CD1c-positive myeloid dendritic cell (primary cell): ENCODE measurements around the gene KRT13.
A peak's percentile ranks its signal among the peaks of the same experiment; 100 is the strongest.

Experiments used
- DNase-seq: peaks from one replicate; pipeline ENCODE4 v3.0.0-alpha.2; 2016; ENCODE audit errors: extremely low spot score

KRT13 gene

GRCh38 chr17:41494524-41494923, 10.9 kb downstream of the KRT13 start:
- DNase-seq = no peak

- DNase-seq = peak; percentile 33
Measured at GRCh38 chr17:41492771-41493170, 12.6 kb downstream of the KRT13 start.

GRCh38 chr17:41492351-41492750, 13.1 kb downstream of the KRT13 start:
- peak; percentile 80 for DNase-seq

GRCh38 chr17:41491476-41491875, 13.9 kb downstream of the KRT13 start:
- DNase-seq = no peak

- peak; percentile 51 for DNase-seq
Measured at GRCh38 chr17:41490000-41490990, 15.1 kb downstream of the KRT13 start.

GRCh38 chr17:41489531-41489930, 15.9 kb downstream of the KRT13 start, which contains the start of gene KRT36:
TSS of gene KRT36 (minus strand) at chr17:41489910. CDS start at chr17:41489864, 46 bp downstream.
- no peak for DNase-seq

GRCh38 chr17:41486809-41487530, 18.4 kb downstream of the KRT13 start:
- DNase-seq = peak; percentile 40

GRCh38 chr17:41486316-41486715, 19.1 kb downstream of the KRT13 start:
- DNase-seq = no peak

GRCh38 chr17:41484920-41485904, 20.2 kb downstream of the KRT13 start:
- no peak for DNase-seq

GRCh38 chr17:41483991-41484826, 21.2 kb downstream of the KRT13 start:
- no peak for DNase-seq

- no peak for DNase-seq
Measured at GRCh38 chr17:41483531-41483930, 21.9 kb downstream of the KRT13 start.

GRCh38 chr17:41481036-41481435, 24.4 kb downstream of the KRT13 start, which contains the start of gene KRT35:
TSS of gene KRT35 (minus strand) at chr17:41481151. CDS start at chr17:41481097, 54 bp downstream.
- DNase-seq = no peak

GRCh38 chr17:41480581-41480980, 24.8 kb downstream of the KRT13 start:
- DNase-seq = no peak

- peak; percentile 37 for DNase-seq
Measured at GRCh38 chr17:41480136-41480535, 25.3 kb downstream of the KRT13 start.

GRCh38 chr17:41478237-41478636, 27.2 kb downstream of the KRT13 start:
- DNase-seq = no peak

- DNase-seq = no peak
Measured at GRCh38 chr17:41476866-41477815, 28.3 kb downstream of the KRT13 start.

- no peak for DNase-seq
Measured at GRCh38 chr17:41475421-41475820, 30.0 kb downstream of the KRT13 start.

GRCh38 chr17:41474863-41475262, 30.5 kb downstream of the KRT13 start:
- no peak for DNase-seq

GRCh38 chr17:41468346-41468745, 37.1 kb downstream of the KRT13 start:
- DNase-seq = no peak
